ENCODE measurements around the gene P3H3. TPM values are rescaled to one million over a fixed set of nuclear protein-coding genes. Genes with fewer than 3 reads are reported as not detected.

The P3H3 gene, protein sequence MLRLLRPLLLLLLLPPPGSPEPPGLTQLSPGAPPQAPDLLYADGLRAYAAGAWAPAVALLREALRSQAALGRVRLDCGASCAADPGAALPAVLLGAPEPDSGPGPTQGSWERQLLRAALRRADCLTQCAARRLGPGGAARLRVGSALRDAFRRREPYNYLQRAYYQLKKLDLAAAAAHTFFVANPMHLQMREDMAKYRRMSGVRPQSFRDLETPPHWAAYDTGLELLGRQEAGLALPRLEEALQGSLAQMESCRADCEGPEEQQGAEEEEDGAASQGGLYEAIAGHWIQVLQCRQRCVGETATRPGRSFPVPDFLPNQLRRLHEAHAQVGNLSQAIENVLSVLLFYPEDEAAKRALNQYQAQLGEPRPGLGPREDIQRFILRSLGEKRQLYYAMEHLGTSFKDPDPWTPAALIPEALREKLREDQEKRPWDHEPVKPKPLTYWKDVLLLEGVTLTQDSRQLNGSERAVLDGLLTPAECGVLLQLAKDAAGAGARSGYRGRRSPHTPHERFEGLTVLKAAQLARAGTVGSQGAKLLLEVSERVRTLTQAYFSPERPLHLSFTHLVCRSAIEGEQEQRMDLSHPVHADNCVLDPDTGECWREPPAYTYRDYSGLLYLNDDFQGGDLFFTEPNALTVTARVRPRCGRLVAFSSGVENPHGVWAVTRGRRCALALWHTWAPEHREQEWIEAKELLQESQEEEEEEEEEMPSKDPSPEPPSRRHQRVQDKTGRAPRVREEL
- 93.6 TPM for polyA plus RNA-seq (2012; ENCODE audit: insufficient read depth, insufficient read length, low read depth)

DNA sequence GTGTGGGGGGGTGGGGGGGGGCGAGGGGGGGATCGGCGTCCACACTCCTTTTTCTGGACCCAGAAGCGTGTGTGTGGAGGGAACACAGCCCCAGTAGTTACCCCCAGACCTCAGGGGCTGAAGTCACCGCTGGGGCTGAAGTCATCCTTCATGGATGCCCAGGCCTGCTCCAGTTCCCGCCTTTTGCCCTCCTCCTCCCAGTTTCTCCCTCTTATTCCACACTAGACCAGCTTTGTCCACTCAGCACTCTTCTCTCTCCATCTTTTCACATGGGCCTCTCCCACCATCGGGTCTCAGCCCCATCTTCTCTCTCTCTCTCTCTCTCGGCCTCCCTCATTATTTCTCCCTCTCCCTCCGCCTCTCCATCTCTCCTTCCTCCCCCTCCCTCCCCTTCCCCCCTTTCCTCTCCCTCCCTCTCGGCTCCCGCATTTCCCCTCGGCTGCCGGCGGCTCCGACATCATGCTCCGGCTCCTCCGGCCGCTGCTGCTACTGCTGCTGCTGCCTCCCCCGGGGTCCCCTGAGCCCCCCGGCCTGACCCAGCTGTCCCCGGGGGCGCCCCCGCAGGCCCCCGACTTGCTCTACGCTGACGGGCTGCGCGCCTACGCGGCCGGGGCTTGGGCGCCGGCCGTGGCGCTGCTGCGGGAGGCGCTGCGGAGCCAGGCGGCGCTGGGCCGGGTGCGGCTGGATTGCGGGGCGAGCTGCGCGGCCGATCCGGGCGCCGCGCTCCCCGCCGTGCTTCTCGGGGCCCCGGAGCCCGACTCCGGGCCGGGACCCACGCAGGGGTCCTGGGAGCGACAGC lies at the start of gene P3H3:
Gene P3H3 (plus strand): TSS at position 426 of the 799 bp plus-strand sequence. CDS start 34 bp downstream, at position 460.
- peak; percentile 73 for DNase-seq
- Histone ChIP-seq H3K4me1 (peaks cover 10% of the 10 kb centered on the region), H3K36me3 (peaks cover 33% of the 10 kb centered on the region), H3K9me3 (no peaks in the 10 kb centered on the region), H3K27me3 (no peaks in the 10 kb centered on the region), H3K4me3 (ENCODE audit: low read depth, low read length) (peak within 1 kb of the TSS; percentile 98)
- TF ChIP-seq, protein P1, sequence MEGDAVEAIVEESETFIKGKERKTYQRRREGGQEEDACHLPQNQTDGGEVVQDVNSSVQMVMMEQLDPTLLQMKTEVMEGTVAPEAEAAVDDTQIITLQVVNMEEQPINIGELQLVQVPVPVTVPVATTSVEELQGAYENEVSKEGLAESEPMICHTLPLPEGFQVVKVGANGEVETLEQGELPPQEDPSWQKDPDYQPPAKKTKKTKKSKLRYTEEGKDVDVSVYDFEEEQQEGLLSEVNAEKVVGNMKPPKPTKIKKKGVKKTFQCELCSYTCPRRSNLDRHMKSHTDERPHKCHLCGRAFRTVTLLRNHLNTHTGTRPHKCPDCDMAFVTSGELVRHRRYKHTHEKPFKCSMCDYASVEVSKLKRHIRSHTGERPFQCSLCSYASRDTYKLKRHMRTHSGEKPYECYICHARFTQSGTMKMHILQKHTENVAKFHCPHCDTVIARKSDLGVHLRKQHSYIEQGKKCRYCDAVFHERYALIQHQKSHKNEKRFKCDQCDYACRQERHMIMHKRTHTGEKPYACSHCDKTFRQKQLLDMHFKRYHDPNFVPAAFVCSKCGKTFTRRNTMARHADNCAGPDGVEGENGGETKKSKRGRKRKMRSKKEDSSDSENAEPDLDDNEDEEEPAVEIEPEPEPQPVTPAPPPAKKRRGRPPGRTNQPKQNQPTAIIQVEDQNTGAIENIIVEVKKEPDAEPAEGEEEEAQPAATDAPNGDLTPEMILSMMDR (IDR thresholded peaks at IDR 0.05; ENCODE audit: low read depth, low read length), result no peak

DNA sequence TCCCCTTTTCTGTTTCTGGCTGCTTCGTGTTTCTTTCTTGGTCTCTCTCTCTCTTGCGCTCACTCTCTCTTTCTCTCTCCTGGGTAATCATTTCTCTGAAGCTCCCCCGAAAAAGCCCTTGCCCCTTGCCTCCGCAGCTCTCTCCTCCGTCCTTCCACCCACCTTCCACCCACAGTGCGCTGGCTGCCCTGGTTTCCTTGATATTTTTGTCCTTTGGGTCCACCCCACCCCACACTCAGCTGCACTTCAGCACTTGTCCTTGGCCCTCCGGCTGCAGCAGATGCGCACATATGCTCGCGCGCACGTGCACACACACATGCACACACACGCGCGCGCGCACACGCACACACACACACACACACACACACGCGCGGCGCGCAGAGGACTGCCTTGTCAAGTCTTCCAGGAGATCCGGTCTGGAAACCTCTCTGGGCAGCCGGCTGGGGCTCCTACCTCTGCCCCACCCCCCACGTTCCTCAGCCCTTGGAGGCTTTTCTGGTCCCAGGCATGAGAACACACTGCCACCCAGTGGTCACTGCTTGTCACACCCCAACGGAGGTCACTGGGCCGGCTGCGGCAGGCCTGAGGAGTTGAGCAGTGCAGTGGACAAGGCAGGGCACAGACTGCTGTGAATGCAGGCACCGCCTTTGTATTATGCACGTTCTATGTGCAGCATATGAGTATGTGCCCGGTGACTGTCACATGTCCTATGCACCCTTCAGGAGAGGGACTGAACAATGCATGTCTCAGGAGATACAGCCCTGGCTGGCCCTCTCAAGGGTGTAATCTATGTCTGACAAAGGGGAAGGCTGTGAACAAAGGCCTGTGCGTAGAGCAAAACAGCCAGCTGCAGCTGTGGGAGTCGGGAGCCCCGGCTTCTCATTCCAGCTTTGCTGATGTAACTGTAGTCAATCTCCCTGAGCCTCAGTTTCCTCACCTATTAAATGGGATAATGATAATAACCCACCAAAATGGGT lies 49.3 kb upstream of the P3H3 start:
- Histone ChIP-seq H3K27me3 (no peaks in the 10 kb centered on the region), H3K4me1 (peaks cover 5% of the 10 kb centered on the region; the same call in 1 of the 2 replicates), H3K36me3 (no peaks in the 10 kb centered on the region), H3K9me3 (no peaks in the 10 kb centered on the region), H3K4me3 (ENCODE audit: low read depth, low read length) (peak overlapping the region; percentile 46)
- TF ChIP-seq, protein P1 (IDR thresholded peaks at IDR 0.05; ENCODE audit: low read depth, low read length), result peak; percentile 95
- DNase-seq, result peak; percentile 98

DNA sequence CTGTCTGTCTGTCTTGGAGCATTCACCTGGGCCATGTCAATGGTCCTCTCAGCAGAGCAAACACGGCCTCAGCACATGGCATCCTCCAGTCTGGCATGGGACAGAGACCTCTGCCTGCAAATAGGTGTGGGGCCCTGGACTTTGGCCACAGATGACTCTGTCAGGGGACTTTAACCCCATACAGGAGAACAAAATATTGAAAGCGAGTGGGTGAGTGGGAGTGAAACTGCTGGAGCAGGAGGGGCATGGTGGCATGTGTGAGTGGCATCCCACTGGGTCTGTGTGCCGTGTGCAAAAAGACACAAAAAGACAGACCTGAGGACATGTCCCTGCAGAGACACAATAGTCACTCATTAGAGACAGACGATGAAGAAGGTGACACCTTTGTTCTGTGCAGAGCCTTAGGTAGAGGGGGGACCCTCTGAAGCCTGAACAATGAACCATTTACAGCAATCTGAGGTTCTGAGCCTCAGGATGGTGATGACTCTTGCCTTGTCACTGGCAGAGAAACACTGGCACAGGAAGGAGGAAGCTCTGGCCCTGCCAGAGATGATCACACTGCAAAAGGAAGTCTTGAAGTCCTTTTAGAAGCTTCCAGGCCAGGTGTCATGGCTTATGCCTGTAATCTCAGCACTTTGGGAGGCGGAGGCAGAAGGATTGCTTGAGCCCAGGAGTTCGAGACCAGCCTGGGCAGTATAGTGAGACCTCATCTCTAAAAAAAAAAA lies 48.3 kb upstream of the P3H3 start:
- DNase-seq, result no peak
- H3K36me3 ChIP-seq, result no peaks in the 10 kb centered on the region
- no peaks in the 10 kb centered on the region for H3K9me3 ChIP-seq
- no peaks in the 10 kb centered on the region for H3K27me3 ChIP-seq
- H3K4me1 ChIP-seq, result peaks cover 5% of the 10 kb centered on the region; the same call in 1 of the 2 replicates
- no peak overlapping the region for H3K4me3 ChIP-seq (ENCODE audit: low read depth, low read length)
- TF ChIP-seq, protein P1 (IDR thresholded peaks at IDR 0.05; ENCODE audit: low read depth, low read length), result no peak

DNA sequence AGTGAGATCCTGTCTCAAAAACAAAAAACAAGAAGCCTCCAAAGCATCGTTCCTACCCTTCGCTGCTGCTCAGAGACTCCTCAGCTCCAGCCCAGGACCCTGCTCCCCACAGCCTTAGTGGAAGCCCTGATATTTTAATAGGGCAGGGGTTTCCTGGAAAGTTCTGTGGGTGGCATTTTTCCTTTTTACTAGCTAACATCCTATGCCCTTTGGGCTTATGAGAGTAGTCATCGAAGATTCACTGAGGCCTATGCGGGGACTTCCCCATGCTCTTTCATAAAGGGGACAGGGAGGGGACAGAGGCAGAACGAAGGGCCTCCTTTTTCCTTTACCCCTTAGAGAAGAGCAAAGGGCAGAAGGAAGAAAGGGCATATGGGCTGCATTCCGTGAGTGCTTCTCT lies 47.6 kb upstream of the P3H3 start:
- Histone ChIP-seq H3K27me3 (no peaks in the 10 kb centered on the region), H3K36me3 (no peaks in the 10 kb centered on the region), H3K9me3 (no peaks in the 10 kb centered on the region), H3K4me1 (peaks cover 5% of the 10 kb centered on the region; the same call in 1 of the 2 replicates), H3K4me3 (ENCODE audit: low read depth, low read length) (no peak overlapping the region)
- DNase-seq, result no peak
- TF ChIP-seq, protein P1 (IDR thresholded peaks at IDR 0.05; ENCODE audit: low read depth, low read length), result no peak

DNA sequence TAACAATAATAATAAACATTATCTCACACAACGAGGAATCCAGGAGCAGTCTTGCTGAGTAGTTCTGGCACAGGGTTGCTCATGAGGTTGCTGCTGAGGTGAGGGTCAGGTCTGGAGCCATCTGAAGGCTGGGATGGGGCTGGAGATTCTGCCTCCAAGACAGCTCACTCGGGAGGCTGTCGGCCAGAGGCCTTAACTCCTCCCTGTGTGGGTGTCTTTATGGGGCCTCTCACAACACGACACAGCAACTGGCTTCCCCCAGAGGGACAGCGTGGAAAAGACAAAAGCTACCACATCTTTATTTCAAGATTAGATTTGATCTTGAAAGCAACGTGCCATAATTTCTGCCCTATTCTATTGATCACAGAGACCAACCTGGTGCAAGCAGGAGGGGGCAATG lies 46.1 kb upstream of the P3H3 start:
- H3K36me3 ChIP-seq, result no peaks in the 10 kb centered on the region
- H3K4me3 ChIP-seq (ENCODE audit: low read depth, low read length), result no peak overlapping the region
- no peaks in the 10 kb centered on the region for H3K9me3 ChIP-seq
- H3K27me3 ChIP-seq, result no peaks in the 10 kb centered on the region
- peaks cover 5% of the 10 kb centered on the region; the same call in 1 of the 2 replicates for H3K4me1 ChIP-seq
- no peak for DNase-seq
- TF ChIP-seq, protein P1 (IDR thresholded peaks at IDR 0.05; ENCODE audit: low read depth, low read length), result no peak

Data from BE2C (cell line).